IMR-90 (cell line): ENCODE results near the gene NT5C1A. TPM values are rescaled to one million over a fixed set of nuclear protein-coding genes. Genes with fewer than 3 reads are reported as not detected.

Source experiments
- ATAC-seq: fragments of 200-7000 bp; cut with Tn5 transposase; 2 replicates; pipeline ENCODE4 v1.9.1; 2020; ENCODE audit warnings: low read depth, mild to moderate bottlenecking, moderate library complexity
- BruUV-seq: library from RNA; stranded (reverse); fragments of 400-500 nt; replicated peaks from 2 replicates; lab custom pipeline; 2021; lab: Mats Ljungman, UMichigan
- CTCF ChIA-PET: fragments of 300-600 bp; formaldehyde crosslinking; extraction: SDS; loops from one replicate; lab custom pipeline; 2021; ENCODE audit warnings: antibody characterized with exemption; lab: Yijun Ruan, JAX
- POLR2A ChIA-PET: fragments of 300-600 bp; sonication (Branson Sonifier 250); formaldehyde crosslinking; loops from one replicate; lab custom pipeline; 2022; ENCODE audit warnings: antibody characterized with exemption; ENCODE audit not compliant: unreplicated experiment; lab: Charles Lee
- DNase-seq: peaks from one replicate; pipeline ENCODE4 v3.0.0; 2013
- H2AFZ ChIP-seq: replicated peaks from 2 replicates; pipeline ENCODE3; 2013; ENCODE audit warnings: low read length, mild to moderate bottlenecking; ENCODE audit not compliant: poor library complexity
- H2AK5ac ChIP-seq: 2 replicates; pipeline ENCODE4 v1.6.1; 2013; ENCODE audit warnings: low read depth, low read length, inconsistent platforms
- H2AK9ac ChIP-seq: replicated peaks from 2 replicates; pipeline ENCODE3; 2013; ENCODE audit warnings: mild to moderate bottlenecking, low read depth, low read length, moderate library complexity; ENCODE audit not compliant: poor library complexity
- H2BK120ac ChIP-seq: 2 replicates; pipeline ENCODE4 v1.6.1; 2013; ENCODE audit warnings: low read depth, low read length, inconsistent platforms
- H2BK15ac ChIP-seq: 3 replicates; pipeline ENCODE4 v1.6.1; 2013; ENCODE audit warnings: low read depth, low read length, inconsistent platforms
- H2BK20ac ChIP-seq: 2 replicates; pipeline ENCODE4 v1.6.1; 2013; ENCODE audit warnings: low read depth, mild to moderate bottlenecking, inconsistent platforms, low read length, moderate library complexity
- H2BK5ac ChIP-seq: 2 replicates; pipeline ENCODE4 v1.6.1; 2013; ENCODE audit warnings: mild to moderate bottlenecking, low read depth, low read length, inconsistent platforms; ENCODE audit not compliant: poor library complexity, severe bottlenecking
- H3K14ac ChIP-seq: replicated peaks from 2 replicates; pipeline ENCODE4 v1.6.1; 2013; ENCODE audit warnings: low read depth, low read length, inconsistent platforms
- H3K18ac ChIP-seq: 2 replicates; pipeline ENCODE4 v1.6.1; 2013; ENCODE audit warnings: low read depth, low read length, control low read depth
- H3K23ac ChIP-seq: 2 replicates; pipeline ENCODE4 v1.6.1; 2013; ENCODE audit warnings: low read depth, low read length, inconsistent platforms
- H3K27ac ChIP-seq: 2 replicates; pipeline ENCODE4 v1.5.1; 2013; ENCODE audit warnings: mild to moderate bottlenecking, control low read depth, low read length; ENCODE audit not compliant: insufficient read depth
- H3K27me3 ChIP-seq: 2 replicates; pipeline ENCODE4 v1.6.1; 2013; ENCODE audit warnings: low read length; ENCODE audit not compliant: control insufficient read depth, insufficient read depth
- H3K36me3 ChIP-seq: 2 replicates; pipeline ENCODE4 v1.6.1; 2013; ENCODE audit warnings: low read length, mixed read lengths; ENCODE audit not compliant: control insufficient read depth, insufficient read depth
- H3K4ac ChIP-seq: 2 replicates; pipeline ENCODE4 v1.6.1; 2013; ENCODE audit warnings: low read depth, low read length, inconsistent platforms
- H3K4me1 ChIP-seq: 2 replicates; pipeline ENCODE4 v1.6.1; 2013; ENCODE audit warnings: low read length, mixed read lengths; ENCODE audit not compliant: control insufficient read depth, insufficient read depth
- H3K4me2 ChIP-seq: 2 replicates; pipeline ENCODE4 v1.6.1; 2013; ENCODE audit warnings: low read depth, mild to moderate bottlenecking, control low read depth, low read length, moderate library complexity
- H3K4me3 ChIP-seq: 2 replicates; pipeline ENCODE4 v1.5.1; 2013; ENCODE audit warnings: low read depth, mild to moderate bottlenecking, control low read depth, low read length, moderate library complexity; ENCODE audit not compliant: insufficient read depth
- H3K56ac ChIP-seq: 2 replicates; pipeline ENCODE4 v1.6.1; 2013; ENCODE audit warnings: low read length, inconsistent platforms; ENCODE audit not compliant: insufficient read depth; ENCODE audit errors: extremely low read depth
- H3K79me1 ChIP-seq, 2 experiments: 2 replicates each; pipeline ENCODE4 v1.6.1; 2013; ENCODE audit warnings: low read length in 2 of 2, inconsistent platforms in 1 of 2, low read depth in 1 of 2
- H3K9ac ChIP-seq: 2 replicates; pipeline ENCODE4 v1.6.1; 2013; ENCODE audit warnings: low read depth, low read length, control low read depth
- H3K9me1 ChIP-seq: 2 replicates; pipeline ENCODE4 v1.6.1; 2013; ENCODE audit warnings: low read length, inconsistent platforms; ENCODE audit not compliant: insufficient read depth
- H3K9me3 ChIP-seq: 2 replicates; pipeline ENCODE4 v1.6.1; 2013; ENCODE audit warnings: low read length; ENCODE audit not compliant: control insufficient read depth, insufficient read depth
- H4K20me1 ChIP-seq: 2 replicates; pipeline ENCODE4 v1.6.1; 2013; ENCODE audit warnings: low read length, inconsistent platforms; ENCODE audit not compliant: insufficient read depth
- H4K5ac ChIP-seq: 2 replicates; pipeline ENCODE4 v1.6.1; 2013; ENCODE audit warnings: mild to moderate bottlenecking, low read depth, low read length, control low read depth
- H4K8ac ChIP-seq, 2 experiments: 2 replicates each; pipeline ENCODE4 v1.6.1; 2013; ENCODE audit warnings: low read depth in 2 of 2, low read length in 2 of 2, control low read depth in 1 of 2, inconsistent platforms in 1 of 2
- H4K91ac ChIP-seq: 2 replicates; pipeline ENCODE4 v1.6.1; 2013; ENCODE audit warnings: low read depth, low read length, inconsistent platforms; ENCODE audit not compliant: insufficient read depth
- BHLHE40 ChIP-seq: fragments of 150-350 bp; IDR thresholded peaks from 2 replicates; pipeline ENCODE4 v1.6.1; 2016; ENCODE audit warnings: mild to moderate bottlenecking, low read depth, low read length
- CEBPB ChIP-seq: IDR thresholded peaks from 2 replicates; pipeline ENCODE4 v1.6.1; 2012; ENCODE audit warnings: low read depth, low read length, improper control_type of control experiment
- CHD1 ChIP-seq: IDR thresholded peaks from 2 replicates; pipeline ENCODE4 v1.6.1; 2012; ENCODE audit warnings: low read depth, low read length, improper control_type of control experiment
- POLR2A ChIP-seq: IDR thresholded peaks from 2 replicates; pipeline ENCODE4 v1.6.1; 2012; ENCODE audit warnings: mild to moderate bottlenecking, low read depth, low read length
- RAD21 ChIP-seq: IDR thresholded peaks from 2 replicates; pipeline ENCODE4 v1.6.1; 2012; ENCODE audit warnings: low read length, improper control_type of control experiment
- RCOR1 ChIP-seq: IDR thresholded peaks from 2 replicates; pipeline ENCODE4 v1.6.1; 2012; ENCODE audit warnings: mild to moderate bottlenecking, low read length, improper control_type of control experiment; ENCODE audit not compliant: insufficient replicate concordance
- RFX5 ChIP-seq: IDR thresholded peaks from 2 replicates; pipeline ENCODE4 v1.8.0; 2012; ENCODE audit warnings: low read depth, mild to moderate bottlenecking, low read length, moderate library complexity
- WGBS, 2 experiments: methylation state at CpG; one replicate each; pipeline versions ENCODE4 v1.1.5 to v1.1.7; 2013; ENCODE audit warnings: missing lambda C conversion rate in 2 of 2; ENCODE audit not compliant: insufficient read length in 1 of 2; ENCODE audit errors: extremely low coverage in 2 of 2; 5-methylcytosine and 5-hydroxymethylcytosine counted together
- dilution Hi-C: fragments of 300-500 bp; cut with HindIII; formaldehyde crosslinking; loops from one replicate; pipeline ENCODE4 v1.14.3; 2018; ENCODE audit warnings: low sequenced_read_pairs; ENCODE audit not compliant: unreplicated experiment
- in situ Hi-C: fragments of 300-500 bp; cut with MboI; formaldehyde crosslinking; loops from 3 replicates; pipeline ENCODE4 v1.14.3; 2019; ENCODE audit warnings: low sequenced_read_pairs, inconsistent platforms, mixed read lengths
- intact Hi-C: fragments of 100-400 bp; cut with micrococcal nuclease; formaldehyde crosslinking; loops from 2 replicates; pipeline ENCODE4 v1.10.0; 2022
- polyA plus RNA-seq, 3 experiments: library from polyadenylated mRNA; depleted of rRNA; stranded (reverse); fragments of >200 nt; gene quantifications; 2 replicates each; pipeline ENCODE4 v1.2.3, GENCODE V29; 2012; ENCODE audit warnings: low replicate concordance in 1 of 3
- total RNA-seq: library from RNA; depleted of rRNA; stranded (reverse); fragments of >200 nt; gene quantifications from 2 replicates; pipeline ENCODE4 v1.2.3, GENCODE V29; 2012
- TF ChIP-seq, protein P1 (sequence below): fragments of 150-350 bp; IDR thresholded peaks from 2 replicates; pipeline ENCODE4 v1.6.1; 2016; ENCODE audit warnings: low read depth, mild to moderate bottlenecking, low read length, moderate library complexity, borderline replicate concordance
- TF ChIP-seq, protein P2 (sequence below): fragments of 150-350 bp; IDR thresholded peaks from 2 replicates; pipeline ENCODE4 v1.6.1; 2017; ENCODE audit warnings: mild to moderate bottlenecking, antibody characterized with exemption, low read length, low read depth
- TF ChIP-seq, protein P3 (sequence below): conservative IDR thresholded peaks from 2 replicates; pipeline ENCODE4 v1.5.1; 2012; ENCODE audit warnings: mild to moderate bottlenecking, low read depth, low read length, improper control_type of control experiment

Gene NT5C1A
- total and polyA plus RNA-seq, 2 of the 4 experiments (the other 2 are of a cell fraction): not detected

DNA sequence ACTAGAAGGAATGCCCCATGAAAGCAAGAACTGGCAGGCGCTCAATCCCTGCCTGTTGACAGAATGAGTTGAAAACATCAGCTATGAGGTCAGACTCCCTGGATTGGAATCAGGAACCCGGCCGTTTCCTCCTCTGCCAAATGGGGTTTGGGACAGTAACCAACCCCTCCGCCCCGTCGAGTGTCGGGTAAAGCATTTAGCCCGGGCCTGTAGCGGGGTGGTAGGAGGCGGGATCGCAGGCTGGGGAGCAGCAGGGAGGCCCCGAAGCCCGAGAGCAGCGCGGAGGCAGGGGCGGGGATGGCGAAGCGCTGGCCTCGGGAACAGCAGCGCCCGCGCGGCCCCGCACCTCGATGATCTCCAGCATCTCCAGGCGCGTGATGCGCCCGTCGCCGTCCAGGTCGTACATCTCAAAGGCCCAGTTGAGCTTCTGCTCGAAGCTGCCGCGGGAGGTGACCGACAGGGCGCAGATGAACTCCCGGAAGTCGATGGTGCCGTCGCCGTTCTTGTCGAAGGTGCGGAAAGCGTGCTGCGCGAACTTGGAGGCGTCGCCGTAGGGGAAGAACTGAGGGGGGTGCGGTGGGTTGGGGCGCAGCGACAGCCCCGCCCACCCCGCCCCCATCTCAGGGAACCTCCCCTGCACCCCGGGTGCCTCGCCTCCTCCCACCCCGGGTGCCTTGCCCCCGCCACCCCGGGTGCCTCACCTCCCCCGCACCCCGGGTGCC, 11.8 kb upstream of the NT5C1A start:
- H2AK5ac ChIP-seq: no peak overlapping the region
- H3K79me1 ChIP-seq: no peaks in the 10 kb centered on the region
- no peak overlapping the region for H3K27ac ChIP-seq
- H2BK15ac ChIP-seq: no peak overlapping the region
- no peak overlapping the region for H3K9ac ChIP-seq
- peak overlapping the region; percentile 69 for H2AFZ ChIP-seq
- H2BK20ac ChIP-seq: no peak overlapping the region
- no peak overlapping the region for H3K4me2 ChIP-seq
- BruUV-seq: no TSS peak
- peaks cover 4% of the 10 kb centered on the region for H3K9me3 ChIP-seq
- H3K56ac ChIP-seq: no peak overlapping the region
- H3K27me3 ChIP-seq: peaks cover 84% of the 10 kb centered on the region
- H3K4me3 ChIP-seq: no peak overlapping the region
- H2AK9ac ChIP-seq: peak overlapping the region; percentile 12
- no peak overlapping the region for H2BK5ac ChIP-seq
- 12% methylated on average over 5 of the region's 62 CpGs; no CpG with 5 or more reads in 1 of the 2 experiments for WGBS, 2 experiments
- H3K4ac ChIP-seq: no peak overlapping the region
- H4K5ac ChIP-seq: no peak overlapping the region
- no peak overlapping the region for H3K14ac ChIP-seq
- TF ChIP-seq RFX5 (no peak), POLR2A (no peak), BHLHE40 (no peak), CHD1 (no peak), RCOR1 (no peak), RAD21 (no peak), CEBPB (no peak)
- TF ChIP-seq, protein P1, sequence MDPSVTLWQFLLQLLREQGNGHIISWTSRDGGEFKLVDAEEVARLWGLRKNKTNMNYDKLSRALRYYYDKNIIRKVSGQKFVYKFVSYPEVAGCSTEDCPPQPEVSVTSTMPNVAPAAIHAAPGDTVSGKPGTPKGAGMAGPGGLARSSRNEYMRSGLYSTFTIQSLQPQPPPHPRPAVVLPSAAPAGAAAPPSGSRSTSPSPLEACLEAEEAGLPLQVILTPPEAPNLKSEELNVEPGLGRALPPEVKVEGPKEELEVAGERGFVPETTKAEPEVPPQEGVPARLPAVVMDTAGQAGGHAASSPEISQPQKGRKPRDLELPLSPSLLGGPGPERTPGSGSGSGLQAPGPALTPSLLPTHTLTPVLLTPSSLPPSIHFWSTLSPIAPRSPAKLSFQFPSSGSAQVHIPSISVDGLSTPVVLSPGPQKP: no peak
- TF ChIP-seq, protein P2, sequence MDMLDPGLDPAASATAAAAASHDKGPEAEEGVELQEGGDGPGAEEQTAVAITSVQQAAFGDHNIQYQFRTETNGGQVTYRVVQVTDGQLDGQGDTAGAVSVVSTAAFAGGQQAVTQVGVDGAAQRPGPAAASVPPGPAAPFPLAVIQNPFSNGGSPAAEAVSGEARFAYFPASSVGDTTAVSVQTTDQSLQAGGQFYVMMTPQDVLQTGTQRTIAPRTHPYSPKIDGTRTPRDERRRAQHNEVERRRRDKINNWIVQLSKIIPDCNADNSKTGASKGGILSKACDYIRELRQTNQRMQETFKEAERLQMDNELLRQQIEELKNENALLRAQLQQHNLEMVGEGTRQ: no peak
- TF ChIP-seq, protein P3, sequence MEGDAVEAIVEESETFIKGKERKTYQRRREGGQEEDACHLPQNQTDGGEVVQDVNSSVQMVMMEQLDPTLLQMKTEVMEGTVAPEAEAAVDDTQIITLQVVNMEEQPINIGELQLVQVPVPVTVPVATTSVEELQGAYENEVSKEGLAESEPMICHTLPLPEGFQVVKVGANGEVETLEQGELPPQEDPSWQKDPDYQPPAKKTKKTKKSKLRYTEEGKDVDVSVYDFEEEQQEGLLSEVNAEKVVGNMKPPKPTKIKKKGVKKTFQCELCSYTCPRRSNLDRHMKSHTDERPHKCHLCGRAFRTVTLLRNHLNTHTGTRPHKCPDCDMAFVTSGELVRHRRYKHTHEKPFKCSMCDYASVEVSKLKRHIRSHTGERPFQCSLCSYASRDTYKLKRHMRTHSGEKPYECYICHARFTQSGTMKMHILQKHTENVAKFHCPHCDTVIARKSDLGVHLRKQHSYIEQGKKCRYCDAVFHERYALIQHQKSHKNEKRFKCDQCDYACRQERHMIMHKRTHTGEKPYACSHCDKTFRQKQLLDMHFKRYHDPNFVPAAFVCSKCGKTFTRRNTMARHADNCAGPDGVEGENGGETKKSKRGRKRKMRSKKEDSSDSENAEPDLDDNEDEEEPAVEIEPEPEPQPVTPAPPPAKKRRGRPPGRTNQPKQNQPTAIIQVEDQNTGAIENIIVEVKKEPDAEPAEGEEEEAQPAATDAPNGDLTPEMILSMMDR: no peak
- ChIA-PET POLR2A (interaction anchor here (0.5 kb wide), 1 partner anchor 8 kb away, joined by 5 read pairs; no protein-coding TSS in a partner anchor), CTCF (no interaction called here)
- dilution Hi-C loops: no loop called here
- in situ Hi-C loops: no loop called here
- H3K18ac ChIP-seq: no peak overlapping the region
- no peak overlapping the region for H2BK120ac ChIP-seq
- no peak overlapping the region for H4K8ac ChIP-seq
- no peak for ATAC-seq
- H3K23ac ChIP-seq: no peak overlapping the region
- no peaks in the 10 kb centered on the region for H3K9me1 ChIP-seq
- no peak for DNase-seq
- H3K36me3 ChIP-seq: no peaks in the 10 kb centered on the region
- no peaks in the 10 kb centered on the region for H3K4me1 ChIP-seq
- no peaks in the 10 kb centered on the region; the same call in 1 of the 2 replicates for H4K20me1 ChIP-seq
- intact Hi-C loops: no loop called here
- no peak overlapping the region for H4K91ac ChIP-seq
